GM12872 (cell line): Measurements from ENCODE around the gene TMEM132A.
A peak's percentile ranks its signal among the peaks of the same experiment; 100 is the strongest.

Source experiments
- TF ChIP-seq, protein P1 (sequence below): IDR thresholded peaks from 3 replicates; pipeline ENCODE4 v1.5.1; 2011; ENCODE audit warnings: low read depth, mild to moderate bottlenecking, low read length, moderate library complexity; ENCODE audit not compliant: insufficient read depth

The TMEM132A gene

DNA sequence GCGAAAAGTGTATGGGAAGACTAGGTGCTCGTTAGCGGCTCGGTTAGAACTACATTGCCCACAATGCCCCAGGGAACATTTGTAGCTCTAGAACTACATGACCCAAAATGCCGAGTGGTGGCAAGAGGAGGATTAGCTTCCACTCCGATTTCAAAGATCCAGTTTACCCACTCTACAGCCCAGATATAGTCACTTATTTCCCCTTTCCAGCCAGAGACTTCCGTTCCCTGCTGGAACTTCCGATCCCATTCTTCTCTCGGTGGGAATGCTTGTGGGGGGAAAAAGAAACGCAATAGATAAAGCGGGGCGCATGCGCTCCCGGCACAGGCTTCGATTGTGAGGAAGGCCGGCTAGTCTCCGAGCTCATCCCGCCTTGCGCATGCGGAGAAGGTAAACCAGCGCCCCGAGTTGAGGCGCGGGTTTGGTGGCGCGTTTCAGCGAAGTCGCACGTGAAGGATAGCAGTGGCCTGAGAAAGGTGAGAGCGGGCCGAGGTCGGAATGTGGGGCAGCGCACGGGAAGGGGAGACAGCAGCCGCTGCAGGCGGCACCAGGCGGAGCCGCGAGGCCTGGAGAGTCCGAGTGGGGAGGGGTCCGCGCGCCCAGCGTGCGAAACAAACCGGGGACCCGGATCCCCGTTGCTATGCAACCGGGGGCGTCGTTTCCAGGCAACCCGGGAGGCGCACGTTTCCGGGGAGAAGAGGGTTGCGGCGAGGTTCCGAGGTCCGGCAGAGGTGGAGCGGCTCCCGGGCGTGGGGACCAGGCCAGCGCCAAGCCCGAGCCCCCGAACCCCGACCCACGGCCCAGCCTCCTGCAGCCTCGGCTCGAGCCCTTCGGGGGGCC is 10.2 kb upstream of the TMEM132A start, which contains the start of gene TMEM109:
TSS of gene TMEM109 (plus strand) at position 366 of the 840 bp plus-strand sequence. CDS start 5,536 bp downstream, outside the sequence.
- TF ChIP-seq, protein P1, sequence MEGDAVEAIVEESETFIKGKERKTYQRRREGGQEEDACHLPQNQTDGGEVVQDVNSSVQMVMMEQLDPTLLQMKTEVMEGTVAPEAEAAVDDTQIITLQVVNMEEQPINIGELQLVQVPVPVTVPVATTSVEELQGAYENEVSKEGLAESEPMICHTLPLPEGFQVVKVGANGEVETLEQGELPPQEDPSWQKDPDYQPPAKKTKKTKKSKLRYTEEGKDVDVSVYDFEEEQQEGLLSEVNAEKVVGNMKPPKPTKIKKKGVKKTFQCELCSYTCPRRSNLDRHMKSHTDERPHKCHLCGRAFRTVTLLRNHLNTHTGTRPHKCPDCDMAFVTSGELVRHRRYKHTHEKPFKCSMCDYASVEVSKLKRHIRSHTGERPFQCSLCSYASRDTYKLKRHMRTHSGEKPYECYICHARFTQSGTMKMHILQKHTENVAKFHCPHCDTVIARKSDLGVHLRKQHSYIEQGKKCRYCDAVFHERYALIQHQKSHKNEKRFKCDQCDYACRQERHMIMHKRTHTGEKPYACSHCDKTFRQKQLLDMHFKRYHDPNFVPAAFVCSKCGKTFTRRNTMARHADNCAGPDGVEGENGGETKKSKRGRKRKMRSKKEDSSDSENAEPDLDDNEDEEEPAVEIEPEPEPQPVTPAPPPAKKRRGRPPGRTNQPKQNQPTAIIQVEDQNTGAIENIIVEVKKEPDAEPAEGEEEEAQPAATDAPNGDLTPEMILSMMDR, result no peak

DNA sequence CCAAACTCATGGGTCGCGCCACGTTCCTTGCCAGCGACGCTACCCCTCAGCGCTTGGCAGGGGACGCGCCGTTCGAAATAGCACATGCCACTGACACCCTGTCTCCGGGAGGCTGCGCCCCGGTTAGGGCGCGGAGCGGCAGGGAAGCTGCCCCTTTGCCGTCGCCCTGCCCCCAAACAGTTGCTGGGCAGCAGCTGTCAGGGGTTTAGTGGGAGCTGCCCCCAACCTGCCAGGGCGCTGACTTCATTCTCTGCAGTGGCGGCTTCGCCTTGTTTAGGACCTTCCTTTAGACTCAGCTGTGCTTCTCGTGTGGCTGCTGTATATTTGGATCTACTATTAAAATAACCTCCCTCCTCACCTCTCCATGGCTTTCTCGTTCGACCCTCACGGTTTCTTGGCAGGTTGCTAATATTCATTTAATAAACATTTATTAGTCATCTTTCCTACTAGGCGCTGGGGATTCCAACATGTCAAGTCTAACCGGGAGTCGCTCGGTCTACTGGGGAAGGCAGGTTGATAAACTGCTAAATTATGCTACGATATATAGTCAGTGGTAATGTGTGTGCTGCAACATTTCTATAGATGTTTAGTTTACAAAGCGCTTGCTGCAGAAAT is 9.5 kb upstream of the TMEM132A start:
- TF ChIP-seq, protein P1, result no peak

DNA sequence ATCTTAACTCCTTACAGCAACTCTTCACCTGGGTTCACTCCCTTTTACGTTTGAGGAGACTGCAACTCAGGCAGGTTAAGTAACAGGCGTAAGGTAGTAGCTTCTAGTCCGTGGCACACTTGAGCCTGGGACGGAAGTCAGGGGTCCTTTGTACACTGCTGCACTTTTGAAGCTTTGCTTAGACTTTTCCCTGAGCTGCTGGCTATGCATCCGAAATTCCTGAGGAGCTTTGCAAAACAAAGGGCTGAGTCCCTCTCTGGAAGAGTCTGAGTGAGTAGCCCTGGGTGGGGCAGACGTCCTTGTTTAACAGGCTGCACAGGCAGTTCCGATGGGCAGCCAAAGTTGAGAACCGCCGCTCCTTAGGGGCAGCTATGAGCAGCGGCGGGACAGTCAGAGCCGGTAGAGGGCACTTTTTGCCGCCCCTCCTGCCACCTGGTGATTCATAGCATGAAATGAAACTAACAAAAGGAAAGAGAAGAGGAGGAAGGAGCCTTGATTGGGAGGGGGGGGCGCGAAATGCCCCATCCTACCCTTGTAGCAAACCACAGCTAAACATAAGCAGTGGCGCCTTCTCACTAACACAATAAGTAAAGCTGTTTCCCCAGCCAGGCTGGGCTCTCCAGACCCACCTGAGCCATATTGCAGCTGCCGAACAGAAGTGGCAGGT is 8.9 kb upstream of the TMEM132A start:
- TF ChIP-seq, protein P1, result peak; percentile 51

DNA sequence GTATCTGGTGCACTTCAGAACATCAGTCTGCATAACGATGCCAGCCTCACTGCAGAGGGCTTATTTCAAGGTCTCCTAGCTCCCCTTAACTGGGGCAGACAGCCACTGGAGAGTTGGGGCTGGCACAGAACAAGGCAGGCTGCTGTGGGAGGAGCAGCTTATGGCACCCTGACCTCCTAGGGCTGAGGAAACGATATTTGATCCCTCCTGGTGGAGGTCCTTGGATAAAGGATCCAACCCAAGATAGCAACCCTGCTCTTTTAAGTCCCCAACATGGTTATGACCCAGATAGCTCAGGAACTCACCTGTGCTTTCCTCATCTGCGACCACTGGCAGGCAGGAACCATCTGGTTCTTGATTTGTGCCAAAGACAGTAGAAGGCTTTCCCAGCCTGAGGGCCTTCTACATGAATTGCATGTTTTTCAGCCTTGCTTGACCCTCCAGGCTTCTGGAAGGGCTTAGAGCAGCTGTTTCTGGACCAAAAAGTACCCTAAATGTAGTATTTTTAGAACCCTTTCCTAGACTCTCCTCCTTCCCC is 7.5 kb upstream of the TMEM132A start:
- TF ChIP-seq, protein P1, result no peak

DNA sequence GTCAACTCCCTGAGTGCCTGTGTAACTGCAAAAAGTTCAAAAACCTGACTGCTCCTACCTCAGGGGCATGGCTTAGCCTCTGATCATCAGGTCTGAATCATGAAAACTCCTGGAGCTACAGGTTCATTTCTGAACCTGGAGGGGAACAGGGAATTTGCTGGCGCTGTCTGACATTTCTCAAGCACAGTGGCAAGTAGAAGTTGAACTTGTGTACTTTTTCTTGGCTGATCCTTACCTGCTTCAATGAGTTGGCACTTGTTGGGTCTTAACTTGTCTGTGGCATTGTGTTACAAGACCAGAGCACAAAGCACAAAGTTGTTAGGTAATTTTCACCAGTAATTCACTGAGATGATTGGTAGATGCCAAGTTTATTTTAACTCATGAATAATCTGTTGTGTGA is 7.0 kb upstream of the TMEM132A start:
- TF ChIP-seq, protein P1, result no peak

DNA sequence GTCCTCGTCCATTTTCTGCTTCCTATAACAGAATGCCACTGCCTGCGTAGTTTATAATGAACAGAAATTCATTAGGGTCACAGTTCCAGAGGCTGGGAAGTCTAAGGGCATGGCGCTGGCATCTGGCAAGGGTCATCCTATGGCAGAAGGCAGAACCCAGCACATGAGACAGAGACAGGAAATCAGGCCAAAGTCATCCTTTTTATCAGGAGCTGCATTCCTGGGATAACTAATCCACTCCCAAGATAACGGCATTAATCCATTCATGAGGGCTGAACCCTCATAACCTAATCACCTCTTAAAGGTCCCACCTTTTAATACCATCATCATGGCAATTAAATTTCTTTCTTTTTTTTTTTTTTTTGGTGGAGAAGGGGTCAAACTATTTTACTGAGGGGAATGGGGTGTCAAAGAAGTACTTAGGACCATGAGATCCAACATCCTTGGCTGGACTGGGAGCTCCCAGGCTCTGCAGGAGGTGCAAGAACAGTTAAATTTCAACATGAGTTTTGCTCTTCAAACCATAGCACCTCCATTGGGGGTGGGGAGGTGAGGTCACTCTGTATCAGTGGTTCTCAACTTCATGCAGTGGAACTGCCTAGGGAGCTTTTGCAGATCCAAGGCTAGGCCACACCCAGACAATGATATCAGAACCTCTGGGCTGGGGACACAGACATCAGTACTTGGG is 5.9 kb upstream of the TMEM132A start:
- TF ChIP-seq, protein P1, result no peak
